H7 (cell line): ENCODE measurements around the gene OASL. TPM values are rescaled to one million over a fixed set of nuclear protein-coding genes. Genes with fewer than 3 reads are reported as not detected.
A peak's percentile ranks its signal among the peaks of the same experiment; 100 is the strongest.

Source experiments
- DNase-seq: peaks from one replicate; pipeline ENCODE4 v3.0.0; 2012
- H3K27me3 ChIP-seq: 2 replicates; pipeline ENCODE4 v1.6.0; 2011; ENCODE audit warnings: mild to moderate bottlenecking, low read length; ENCODE audit not compliant: control insufficient read depth, insufficient read depth
- H3K36me3 ChIP-seq: replicated peaks from 2 replicates; pipeline ENCODE4 v1.5.1; 2011; ENCODE audit warnings: low read length; ENCODE audit not compliant: control insufficient read depth, insufficient read depth
- H3K4me3 ChIP-seq: 2 replicates; pipeline ENCODE4 v1.5.1; 2011; ENCODE audit warnings: low read depth, mild to moderate bottlenecking, control low read depth, low read length, moderate library complexity; ENCODE audit not compliant: insufficient read depth
- total RNA-seq: library from RNA; depleted of rRNA; stranded (reverse); fragments of >200 nt; shearing (Covaris generic); gene quantifications from 2 replicates; pipeline ENCODE4 v1.2.3, GENCODE V29; 2014

Gene OASL
- total RNA-seq, 1 experiment from 2014 or later = not detected

GRCh38 chr12:121011820-121012219, 27.2 kb downstream of the OASL start:
- Histone ChIP-seq H3K27me3 (no peaks in the 10 kb centered on the region), H3K4me3 (no peak overlapping the region), H3K36me3 (peaks cover 17% of the 10 kb centered on the region)
- no peak for DNase-seq

- Histone ChIP-seq H3K27me3 (no peaks in the 10 kb centered on the region), H3K4me3 (no peak overlapping the region), H3K36me3 (peaks cover 17% of the 10 kb centered on the region)
- DNase-seq = no peak
These were observed 28.2 kb downstream of the OASL start for GRCh38 chr12:121010860-121011259.

- Histone ChIP-seq H3K27me3 (no peaks in the 10 kb centered on the region), H3K36me3 (peaks cover 18% of the 10 kb centered on the region), H3K4me3 (no peak overlapping the region)
- DNase-seq = peak; percentile 67
These were observed 29.3 kb downstream of the OASL start for GRCh38 chr12:121009741-121010140.

GRCh38 chr12:121008347-121009098, 30.5 kb downstream of the OASL start:
- DNase-seq = no peak
- H3K27me3 ChIP-seq = no peaks in the 10 kb centered on the region
- H3K4me3 ChIP-seq = no peak overlapping the region
- H3K36me3 ChIP-seq = peaks cover 29% of the 10 kb centered on the region

GRCh38 chr12:121005346-121005815, 33.7 kb downstream of the OASL start:
- Histone ChIP-seq H3K4me3 (no peak overlapping the region), H3K36me3 (peaks cover 25% of the 10 kb centered on the region), H3K27me3 (no peaks in the 10 kb centered on the region)
- DNase-seq = peak; percentile 85

GRCh38 chr12:121004253-121004815, 34.7 kb downstream of the OASL start:
- DNase-seq = no peak
- H3K27me3 ChIP-seq = no peaks in the 10 kb centered on the region
- H3K4me3 ChIP-seq = no peak overlapping the region
- peaks cover 22% of the 10 kb centered on the region for H3K36me3 ChIP-seq

GRCh38 chr12:121003650-121004049, 35.4 kb downstream of the OASL start:
- Histone ChIP-seq H3K27me3 (no peaks in the 10 kb centered on the region), H3K36me3 (peaks cover 18% of the 10 kb centered on the region), H3K4me3 (no peak overlapping the region)
- peak; percentile 66 for DNase-seq

- no peak for DNase-seq
- peaks cover 12% of the 10 kb centered on the region for H3K36me3 ChIP-seq
- no peaks in the 10 kb centered on the region for H3K27me3 ChIP-seq
- no peak overlapping the region for H3K4me3 ChIP-seq
These were observed 37.1 kb downstream of the OASL start for GRCh38 chr12:121001841-121002483.

- Histone ChIP-seq H3K36me3 (peaks cover 12% of the 10 kb centered on the region), H3K4me3 (no peak overlapping the region), H3K27me3 (no peaks in the 10 kb centered on the region)
- peak; percentile 44 for DNase-seq
These were observed 38.0 kb downstream of the OASL start for GRCh38 chr12:121001060-121001459.

GRCh38 chr12:121000530-121000929, 38.5 kb downstream of the OASL start:
- Histone ChIP-seq H3K27me3 (no peaks in the 10 kb centered on the region), H3K4me3 (no peak overlapping the region), H3K36me3 (peaks cover 12% of the 10 kb centered on the region)
- peak; percentile 21 for DNase-seq

GRCh38 chr12:120999191-121000120, 39.6 kb downstream of the OASL start:
- Histone ChIP-seq H3K27me3 (no peaks in the 10 kb centered on the region), H3K36me3 (peaks cover 8% of the 10 kb centered on the region), H3K4me3 (no peak overlapping the region; the same call in 1 of the 2 replicates)
- DNase-seq = peak; percentile 97

GRCh38 chr12:120998435-120998834, 40.6 kb downstream of the OASL start:
- DNase-seq = peak; percentile 21
- H3K27me3 ChIP-seq = no peaks in the 10 kb centered on the region
- H3K4me3 ChIP-seq = no peak overlapping the region
- no peaks in the 10 kb centered on the region; the same call in 1 of the 2 replicates for H3K36me3 ChIP-seq

- Histone ChIP-seq H3K27me3 (no peaks in the 10 kb centered on the region), H3K36me3 (no peaks in the 10 kb centered on the region; the same call in 1 of the 2 replicates), H3K4me3 (no peak overlapping the region)
- peak; percentile 28 for DNase-seq
These were observed 41.6 kb downstream of the OASL start for GRCh38 chr12:120997448-120997847.

GRCh38 chr12:120996133-120996746, 42.8 kb downstream of the OASL start:
- no peaks in the 10 kb centered on the region for H3K36me3 ChIP-seq
- peak; percentile 32 for DNase-seq
- H3K4me3 ChIP-seq = no peak overlapping the region
- H3K27me3 ChIP-seq = no peaks in the 10 kb centered on the region
